ENCODE results near the gene DMBX1. TPM values are rescaled to one million over a fixed set of nuclear protein-coding genes. Genes with fewer than 3 reads are reported as not detected.

Gene DMBX1
- total RNA-seq, 1 experiment from 2014 or later: 0.79 TPM

- H3K79me2 ChIP-seq (ENCODE audit: low read depth): no peaks in the 10 kb centered on the region
- no peaks in the 10 kb centered on the region for H3K9me3 ChIP-seq (ENCODE audit: insufficient read depth, low read depth)
- no peak for DNase-seq
- no peaks in the 10 kb centered on the region for H3F3A ChIP-seq (ENCODE audit: insufficient read depth, low read depth)
- no peaks in the 10 kb centered on the region for H3K4me1 ChIP-seq (replicated peaks; ENCODE audit: insufficient read depth)
- no peaks in the 10 kb centered on the region for H3K9me2 ChIP-seq (ENCODE audit: insufficient read depth)
- no peak overlapping the region for H3K4me3 ChIP-seq
- intact Hi-C loops (cut with micrococcal nuclease; ENCODE audit: unreplicated experiment): no loop called here
- H3K4me2 ChIP-seq: no peak overlapping the region
- ChIA-PET POLR2A (ENCODE audit: unreplicated experiment) (no interaction called here), CTCF (interaction anchor here (1.2 kb wide), 1 partner anchor 9 kb away, joined by 3 read pairs; no protein-coding TSS in a partner anchor)
- BruUV-seq (replicated peaks): no TSS peak
- no peak overlapping the region for H2AFZ ChIP-seq
- no peak for TF ChIP-seq CTCF (conservative IDR thresholded peaks at IDR 0.05)
- TF ChIP-seq EZH2 (IDR thresholded peaks at IDR 0.05; ENCODE audit: low read depth): no peak
- no peaks in the 10 kb centered on the region for H4K20me1 ChIP-seq (ENCODE audit: insufficient read depth)
- H3K36me3 ChIP-seq (ENCODE audit: low read depth): no peaks in the 10 kb centered on the region
- no peak overlapping the region for H3K27ac ChIP-seq
- H3K27me3 ChIP-seq (ENCODE audit: insufficient read depth, low read depth): peaks cover 7% of the 10 kb centered on the region
Observed at GRCh38 chr1:46538147-46538546, 48.5 kb downstream of the DMBX1 start.

Other genes starting within 250 kb of the DMBX1 start
- 44.8 and 56.4 TPM in 2 replicates for gene RAD54L, start 242.1 kb upstream of the DMBX1 start, total RNA-seq (2021)
- 65.9 and 66.3 TPM in 2 replicates for gene LRRC41, start 186.2 kb upstream of the DMBX1 start, total RNA-seq (2021)
- gene UQCRH, start 186.1 kb upstream of the DMBX1 start, total RNA-seq (2021): 457 and 551 TPM in 2 replicates
- 31.7 and 33.9 TPM in 2 replicates for gene NSUN4, start 149.0 kb upstream of the DMBX1 start, total RNA-seq (2021)
- 19.1 and 23.8 TPM in 2 replicates for gene FAAH, start 95.5 kb upstream of the DMBX1 start, total RNA-seq (2021)
- gene KNCN, start 61.8 kb downstream of the DMBX1 start, total RNA-seq (2021): not detected in 2 replicates
- 103 and 112 TPM in 2 replicates for gene MKNK1, start 114.4 kb downstream of the DMBX1 start, total RNA-seq (2021)
- gene MOB3C, start 127.0 kb downstream of the DMBX1 start, total RNA-seq (2021): 33.9 and 35.2 TPM in 2 replicates
- gene ATPAF1, start 178.5 kb downstream of the DMBX1 start, total RNA-seq (2021): 47.0 and 50.3 TPM in 2 replicates
- gene TEX38, start 182.0 kb downstream of the DMBX1 start, total RNA-seq (2021): 0.45 TPM in 1 of 2 replicates, not detected in the other
- 71.1 and 95.4 TPM in 2 replicates for gene EFCAB14, start 229.3 kb downstream of the DMBX1 start, total RNA-seq (2021)